Measurements from ENCODE around the gene ANKRD11.

ANKRD11 gene

DNA sequence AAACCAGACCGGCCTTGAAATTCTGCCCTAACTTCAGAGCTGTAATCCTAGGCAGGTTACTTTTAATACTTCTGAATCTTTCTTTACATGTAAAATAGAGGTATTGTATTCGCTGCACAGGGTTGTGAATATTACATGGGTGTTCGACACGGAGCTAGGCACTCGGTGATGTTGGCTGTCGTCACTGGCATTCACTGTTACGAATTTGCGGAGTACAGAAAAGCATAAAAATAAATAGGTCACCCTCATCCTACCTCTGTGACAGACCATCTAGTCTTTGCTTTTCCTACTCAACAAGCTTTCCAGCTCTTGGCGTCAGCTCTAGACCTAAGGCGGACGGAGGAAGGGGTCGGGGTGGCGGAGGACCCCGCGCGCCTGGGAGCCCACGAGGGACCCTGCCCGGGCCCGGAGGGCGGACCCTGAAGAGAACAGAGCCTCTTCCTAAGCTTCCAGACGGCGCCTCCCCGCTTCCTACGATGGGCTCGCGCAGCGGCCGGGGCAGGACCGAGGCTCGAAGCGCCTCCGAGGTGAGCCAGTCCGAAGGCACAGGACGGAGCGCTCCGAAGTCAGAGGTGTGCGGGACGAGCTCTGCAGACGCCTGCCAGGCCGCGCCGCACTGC lies 17.0 kb upstream of the ANKRD11 start:
- TF ChIP-seq, protein P1, sequence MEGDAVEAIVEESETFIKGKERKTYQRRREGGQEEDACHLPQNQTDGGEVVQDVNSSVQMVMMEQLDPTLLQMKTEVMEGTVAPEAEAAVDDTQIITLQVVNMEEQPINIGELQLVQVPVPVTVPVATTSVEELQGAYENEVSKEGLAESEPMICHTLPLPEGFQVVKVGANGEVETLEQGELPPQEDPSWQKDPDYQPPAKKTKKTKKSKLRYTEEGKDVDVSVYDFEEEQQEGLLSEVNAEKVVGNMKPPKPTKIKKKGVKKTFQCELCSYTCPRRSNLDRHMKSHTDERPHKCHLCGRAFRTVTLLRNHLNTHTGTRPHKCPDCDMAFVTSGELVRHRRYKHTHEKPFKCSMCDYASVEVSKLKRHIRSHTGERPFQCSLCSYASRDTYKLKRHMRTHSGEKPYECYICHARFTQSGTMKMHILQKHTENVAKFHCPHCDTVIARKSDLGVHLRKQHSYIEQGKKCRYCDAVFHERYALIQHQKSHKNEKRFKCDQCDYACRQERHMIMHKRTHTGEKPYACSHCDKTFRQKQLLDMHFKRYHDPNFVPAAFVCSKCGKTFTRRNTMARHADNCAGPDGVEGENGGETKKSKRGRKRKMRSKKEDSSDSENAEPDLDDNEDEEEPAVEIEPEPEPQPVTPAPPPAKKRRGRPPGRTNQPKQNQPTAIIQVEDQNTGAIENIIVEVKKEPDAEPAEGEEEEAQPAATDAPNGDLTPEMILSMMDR (IDR thresholded peaks at IDR 0.05; ENCODE audit: control insufficient read depth, extremely low read depth, insufficient read depth), result no peak
- peak overlapping the region; percentile 92 for H3K4me3 ChIP-seq (ENCODE audit: low read depth, low read length)
- no peak for DNase-seq (ENCODE audit: low read depth)

DNA sequence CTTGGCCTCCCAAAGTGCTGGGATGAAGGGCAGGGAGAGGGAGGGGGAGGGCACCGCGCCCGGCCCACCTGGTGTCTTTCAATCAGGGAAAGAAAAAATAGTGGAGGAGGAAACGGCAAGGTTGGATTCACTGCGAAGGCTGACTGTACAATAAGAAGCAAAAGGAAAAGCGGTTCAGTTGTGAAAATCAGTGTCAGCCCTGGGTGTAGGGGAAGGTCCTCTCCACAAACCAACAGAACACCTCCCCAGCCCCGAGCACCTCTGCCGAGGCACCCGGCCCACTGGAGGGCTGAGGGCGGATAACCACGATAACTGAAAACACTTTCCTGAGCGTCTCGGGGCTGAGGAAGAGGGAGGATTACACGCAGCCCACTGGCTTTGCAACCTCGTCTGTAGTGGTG lies 16.4 kb upstream of the ANKRD11 start:
- DNase-seq (ENCODE audit: low read depth), result no peak
- peak overlapping the region; percentile 92 for H3K4me3 ChIP-seq (ENCODE audit: low read depth, low read length)
- TF ChIP-seq, protein P1 (IDR thresholded peaks at IDR 0.05; ENCODE audit: control insufficient read depth, extremely low read depth, insufficient read depth), result no peak

DNA sequence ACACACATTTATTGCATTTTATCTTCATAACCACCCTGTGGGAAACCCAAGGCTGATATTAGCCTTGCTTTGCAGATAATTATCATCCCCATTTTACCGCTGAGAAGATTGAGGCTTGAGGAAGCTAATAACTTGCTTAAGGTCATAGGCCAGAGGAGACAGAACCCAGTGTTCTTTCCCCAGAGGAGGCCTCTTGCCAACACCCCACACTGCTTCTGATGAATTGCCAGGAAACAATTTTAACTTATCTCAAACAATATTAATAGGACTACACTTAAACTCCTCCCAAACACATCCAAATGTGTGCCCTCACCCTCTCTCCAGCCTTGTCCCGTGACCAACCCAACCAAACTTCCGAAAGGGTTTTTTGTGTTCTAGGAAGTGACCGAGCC lies 15.7 kb upstream of the ANKRD11 start:
- DNase-seq (ENCODE audit: low read depth), result peak; percentile 55
- no peak overlapping the region for H3K4me3 ChIP-seq (ENCODE audit: low read depth, low read length)
- TF ChIP-seq, protein P1 (IDR thresholded peaks at IDR 0.05; ENCODE audit: control insufficient read depth, extremely low read depth, insufficient read depth), result no peak

DNA sequence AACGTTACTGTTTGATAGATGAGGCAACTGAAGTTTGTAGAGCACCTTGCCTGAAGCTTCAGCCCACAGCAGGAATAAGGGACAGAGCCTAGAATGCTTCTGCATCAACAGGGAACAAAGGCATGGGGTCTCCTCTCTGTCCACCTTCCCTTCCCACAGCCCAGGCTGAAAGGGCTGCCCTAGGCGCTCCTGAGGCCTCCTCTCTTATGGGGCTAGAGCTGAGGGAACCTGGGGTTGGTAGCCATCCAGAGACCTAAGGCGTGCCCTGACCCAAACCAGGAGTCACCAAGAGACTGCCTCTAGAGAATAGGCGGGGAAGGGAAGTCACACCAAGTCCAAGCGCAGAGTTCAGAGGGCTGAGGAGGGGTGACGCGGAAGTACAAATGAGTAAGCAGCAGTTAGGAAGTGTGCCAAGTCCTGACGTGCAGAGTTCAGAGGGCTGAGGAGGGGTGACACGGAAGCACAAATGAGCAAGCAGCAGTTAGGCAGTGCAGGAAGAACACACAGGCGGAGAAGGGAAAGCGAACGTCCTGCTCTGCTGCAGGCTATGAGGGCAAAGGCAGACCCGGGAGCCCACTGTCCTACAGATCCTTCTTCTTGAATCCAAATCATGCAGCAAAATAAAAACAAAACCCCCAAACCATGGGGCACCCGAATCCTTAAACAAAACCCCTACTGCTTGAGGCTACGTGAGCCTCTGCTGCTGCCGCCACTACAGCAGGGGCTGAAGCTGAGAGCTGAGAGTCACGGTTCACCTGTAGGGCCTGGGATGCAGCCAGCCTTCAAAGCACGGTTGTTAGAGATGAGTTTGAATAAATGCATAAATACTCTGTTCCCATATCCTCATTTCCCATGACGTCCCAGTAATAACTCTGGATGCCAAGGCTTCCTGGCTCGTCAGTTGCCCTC lies 15.1 kb upstream of the ANKRD11 start:
- no peak overlapping the region for H3K4me3 ChIP-seq (ENCODE audit: low read depth, low read length)
- peak; percentile 89 for DNase-seq (ENCODE audit: low read depth)
- TF ChIP-seq, protein P1 (IDR thresholded peaks at IDR 0.05; ENCODE audit: control insufficient read depth, extremely low read depth, insufficient read depth), result no peak

DNA sequence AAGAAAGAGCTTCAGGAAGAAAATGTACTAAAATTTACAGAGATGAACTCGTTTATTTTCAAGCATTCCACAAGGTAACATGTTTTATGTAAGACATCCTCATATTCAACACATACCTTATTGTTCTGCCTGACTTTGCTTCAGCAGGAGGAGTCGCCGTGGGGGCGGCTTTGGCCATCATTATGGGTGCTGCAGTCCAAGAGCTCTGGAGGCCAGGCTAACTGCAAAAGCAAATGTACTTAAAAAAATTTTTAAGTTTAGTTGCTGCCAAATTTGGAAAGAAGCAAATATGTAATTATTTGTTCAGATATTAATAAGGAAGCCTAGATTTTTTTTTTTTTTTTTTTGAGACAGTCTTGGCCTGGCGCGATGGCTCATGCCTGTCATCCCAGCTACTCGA lies 13.7 kb upstream of the ANKRD11 start:
- no peak overlapping the region for H3K4me3 ChIP-seq (ENCODE audit: low read depth, low read length)
- DNase-seq (ENCODE audit: low read depth), result no peak
- TF ChIP-seq, protein P1 (IDR thresholded peaks at IDR 0.05; ENCODE audit: control insufficient read depth, extremely low read depth, insufficient read depth), result no peak

DNA sequence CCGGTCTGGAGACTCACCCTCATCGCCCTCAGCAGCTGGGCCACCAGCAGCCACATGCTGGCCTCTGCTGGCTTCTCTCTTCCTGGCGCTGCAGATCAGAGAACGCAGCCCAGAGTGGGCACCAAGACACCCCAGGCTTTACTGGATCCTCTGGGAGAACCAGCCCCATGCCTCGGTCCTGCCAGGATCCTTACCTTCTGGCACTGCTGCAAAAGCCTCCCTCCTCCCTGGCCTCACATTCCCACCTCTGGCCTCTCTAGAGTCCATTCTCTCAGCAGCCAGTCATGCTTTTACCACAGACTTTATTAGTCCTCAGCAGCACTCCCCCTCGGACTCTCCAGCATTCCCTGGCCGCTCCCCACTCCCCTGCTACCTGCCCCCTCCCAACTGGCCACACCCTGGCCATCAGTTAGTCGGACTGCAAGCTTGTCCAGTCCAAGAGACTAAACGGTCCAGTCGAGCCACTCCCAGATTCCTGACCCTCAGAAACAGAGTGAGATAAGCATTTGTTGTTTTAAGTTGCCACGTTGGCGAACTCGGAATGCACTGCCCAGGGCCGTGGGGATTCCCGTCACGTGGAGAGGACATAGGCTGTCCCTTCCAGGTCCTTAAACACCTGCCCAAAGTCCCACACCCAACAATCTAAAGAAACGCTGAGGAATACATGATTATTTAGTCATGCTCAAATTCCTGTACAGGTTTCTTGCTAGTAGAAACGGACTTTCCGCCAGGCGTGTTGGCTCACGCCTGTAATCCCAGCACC lies 11.9 kb upstream of the ANKRD11 start:
- no peak overlapping the region for H3K4me3 ChIP-seq (ENCODE audit: low read depth, low read length)
- TF ChIP-seq, protein P1 (IDR thresholded peaks at IDR 0.05; ENCODE audit: control insufficient read depth, extremely low read depth, insufficient read depth), result no peak
- no peak for DNase-seq (ENCODE audit: low read depth)

All from LNCaP clone FGC (cell line).